ENCODE results near the gene SLC4A2.

DNA sequence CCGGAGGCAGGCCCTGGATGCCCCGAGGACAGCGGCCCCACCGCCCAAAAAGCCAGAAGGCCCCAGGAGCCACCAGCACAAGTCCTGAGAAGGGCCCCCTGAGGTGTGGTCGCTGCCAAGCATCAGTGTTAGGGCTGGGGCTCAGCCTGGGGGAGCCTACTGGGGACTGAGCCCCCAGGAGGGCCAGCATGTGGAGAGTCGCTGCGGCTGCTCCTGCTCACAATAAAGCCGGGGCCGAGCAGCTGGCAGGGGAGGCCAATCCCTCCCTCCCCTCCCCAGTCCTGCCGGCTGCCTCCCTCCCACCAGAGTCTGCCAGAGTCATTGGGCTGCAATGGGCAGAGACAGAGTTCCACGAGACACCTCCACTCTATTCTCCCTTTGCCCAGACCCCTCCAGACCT lies 14.1 kb upstream of the SLC4A2 start:
- TF ChIP-seq CTCF (IDR thresholded peaks at IDR 0.05; ENCODE audit: low read depth, low read length) (no peak), EZH2phosphoT487 (IDR thresholded peaks at IDR 0.05; ENCODE audit: low read depth) (no peak)

All from OCI-LY3 (cell line).